ENCODE measurements around the gene ANKS1B.

ANKS1B gene

GRCh38 chr12:98751580-98752115 is 1233.1 kb downstream of the ANKS1B start:
- TF ChIP-seq CEBPB (IDR thresholded peaks at IDR 0.05) (no peak), FOXM1 (IDR thresholded peaks at IDR 0.05; ENCODE audit: borderline replicate concordance, low read depth) (no peak), RAD21 (IDR thresholded peaks at IDR 0.05; ENCODE audit: low read depth) (no peak), NFIC (IDR thresholded peaks at IDR 0.05) (no peak)
- TF ChIP-seq, protein P1, sequence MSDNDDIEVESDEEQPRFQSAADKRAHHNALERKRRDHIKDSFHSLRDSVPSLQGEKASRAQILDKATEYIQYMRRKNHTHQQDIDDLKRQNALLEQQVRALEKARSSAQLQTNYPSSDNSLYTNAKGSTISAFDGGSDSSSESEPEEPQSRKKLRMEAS (IDR thresholded peaks at IDR 0.05) = no peak

DNA sequence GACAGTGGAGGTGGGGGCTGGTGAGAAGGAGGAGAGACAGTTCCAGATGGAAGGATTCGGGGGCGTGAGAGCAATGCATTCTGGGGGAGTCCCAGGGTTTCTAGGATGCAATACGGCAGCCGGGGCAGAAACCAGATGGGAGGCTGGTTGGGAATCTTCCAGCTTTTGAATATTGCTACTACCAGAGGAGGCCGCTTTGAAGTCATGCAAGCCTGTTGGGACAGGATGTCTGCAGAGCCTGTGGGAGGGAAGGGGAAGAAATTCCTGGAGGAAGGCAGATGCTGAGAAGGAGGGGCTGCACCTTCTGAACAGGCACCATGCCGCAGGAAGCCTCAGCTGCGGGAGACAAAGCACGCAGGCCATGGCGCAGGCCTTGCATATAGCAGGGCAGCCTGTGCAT is 1234.2 kb downstream of the ANKS1B start:
- TF ChIP-seq EGR1 (IDR thresholded peaks at IDR 0.05) (no peak), EP300 (IDR thresholded peaks at IDR 0.05; ENCODE audit: borderline replicate concordance) (no peak), ZBTB7A (IDR thresholded peaks at IDR 0.05; ENCODE audit: low read depth) (no peak), NFIC (IDR thresholded peaks at IDR 0.05) (no peak), CEBPB (IDR thresholded peaks at IDR 0.05) (no peak), TAF1 (IDR thresholded peaks at IDR 0.05; ENCODE audit: low read depth) (no peak), FOXM1 (IDR thresholded peaks at IDR 0.05; ENCODE audit: borderline replicate concordance, low read depth) (no peak), CREB1 (IDR thresholded peaks at IDR 0.05; ENCODE audit: low read depth) (no peak), REST (IDR thresholded peaks at IDR 0.05; ENCODE audit: low read depth) (no peak), TCF12 (IDR thresholded peaks at IDR 0.05; ENCODE audit: low read depth) (no peak), TEAD4 (IDR thresholded peaks at IDR 0.05) (no peak), RAD21 (IDR thresholded peaks at IDR 0.05; ENCODE audit: low read depth) (no peak), YY1 (IDR thresholded peaks at IDR 0.05; ENCODE audit: low read depth) (no peak)
- TF ChIP-seq, protein P1 (IDR thresholded peaks at IDR 0.05) = no peak
- TF ChIP-seq, protein P2, sequence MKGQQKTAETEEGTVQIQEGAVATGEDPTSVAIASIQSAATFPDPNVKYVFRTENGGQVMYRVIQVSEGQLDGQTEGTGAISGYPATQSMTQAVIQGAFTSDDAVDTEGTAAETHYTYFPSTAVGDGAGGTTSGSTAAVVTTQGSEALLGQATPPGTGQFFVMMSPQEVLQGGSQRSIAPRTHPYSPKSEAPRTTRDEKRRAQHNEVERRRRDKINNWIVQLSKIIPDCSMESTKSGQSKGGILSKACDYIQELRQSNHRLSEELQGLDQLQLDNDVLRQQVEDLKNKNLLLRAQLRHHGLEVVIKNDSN (IDR thresholded peaks at IDR 0.05) = no peak

DNA sequence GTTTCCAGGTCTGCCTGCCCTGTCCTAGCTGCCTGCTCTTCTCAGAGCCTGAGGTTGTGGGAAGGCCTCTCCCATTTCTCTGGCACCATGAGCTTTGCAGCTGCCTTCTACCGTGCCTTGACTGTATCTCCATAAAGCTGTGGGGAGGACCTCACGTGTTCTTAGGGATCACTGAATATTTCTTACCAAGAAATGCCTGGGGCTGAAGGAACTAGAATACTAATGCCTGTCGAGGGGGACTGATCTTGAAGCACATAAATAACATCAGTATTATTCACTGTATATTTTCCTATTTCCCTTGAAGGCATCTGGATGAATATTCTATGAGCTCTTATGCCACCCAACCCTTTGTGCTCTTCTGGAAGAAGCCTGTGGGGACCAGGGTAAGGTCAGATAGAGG is 1236.3 kb downstream of the ANKS1B start:
- no peak for TF ChIP-seq RAD21 (IDR thresholded peaks at IDR 0.05; ENCODE audit: low read depth)
- no peak for TF ChIP-seq TEAD4 (IDR thresholded peaks at IDR 0.05)
- no peak for TF ChIP-seq TCF12 (IDR thresholded peaks at IDR 0.05; ENCODE audit: low read depth)
- TF ChIP-seq ZBTB7A (IDR thresholded peaks at IDR 0.05; ENCODE audit: low read depth) = no peak
- TF ChIP-seq, protein P1 (IDR thresholded peaks at IDR 0.05) = no peak
- TF ChIP-seq NFIC (IDR thresholded peaks at IDR 0.05) = no peak

DNA sequence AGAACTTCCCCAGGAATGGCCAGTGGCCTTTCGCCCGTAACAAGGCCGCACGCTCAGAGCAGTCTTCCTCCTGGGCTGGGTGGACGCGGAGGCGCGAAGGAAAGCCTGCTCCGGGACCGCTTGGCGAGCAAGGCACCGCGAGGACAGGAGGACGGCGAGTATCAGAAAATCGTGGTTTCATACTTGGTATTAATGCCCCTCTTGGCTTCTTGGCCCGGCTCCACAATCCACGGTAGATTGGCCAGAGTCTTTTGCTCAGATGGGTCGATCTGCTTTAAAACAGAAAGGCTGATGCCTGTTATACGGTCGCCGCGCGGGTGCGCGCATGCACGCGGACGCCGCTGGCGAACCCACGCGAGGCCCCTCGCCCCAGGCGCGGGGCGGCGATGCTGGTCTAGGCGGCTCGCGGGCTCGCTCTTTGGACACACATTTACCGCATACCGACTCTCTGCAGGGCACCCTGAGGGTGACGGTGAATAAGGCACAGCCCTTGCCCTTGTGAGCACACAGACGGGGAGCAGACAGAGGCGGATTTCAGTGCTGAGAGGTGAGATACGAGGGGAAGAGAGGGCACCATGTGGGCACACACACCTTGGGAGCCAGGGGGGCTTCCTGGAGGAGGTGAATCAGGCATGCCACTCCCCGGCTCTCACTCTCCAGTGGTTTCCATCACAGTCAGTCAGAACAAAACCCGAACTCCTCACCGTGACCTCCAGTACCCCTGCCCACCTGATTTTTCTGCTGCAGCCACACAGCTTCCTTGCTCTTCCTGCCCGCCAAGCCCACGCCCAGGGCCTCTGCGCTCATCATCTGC is 1239.0 kb downstream of the ANKS1B start:
- no peak for TF ChIP-seq RAD21 (IDR thresholded peaks at IDR 0.05; ENCODE audit: low read depth)
- TF ChIP-seq FOXM1 (IDR thresholded peaks at IDR 0.05; ENCODE audit: borderline replicate concordance, low read depth) = no peak
- no peak for TF ChIP-seq NFIC (IDR thresholded peaks at IDR 0.05)
- TF ChIP-seq EGR1 (IDR thresholded peaks at IDR 0.05) = no peak
- no peak for TF ChIP-seq CEBPB (IDR thresholded peaks at IDR 0.05)
- no peak for TF ChIP-seq ZBTB7A (IDR thresholded peaks at IDR 0.05; ENCODE audit: low read depth)
- no peak for TF ChIP-seq REST (IDR thresholded peaks at IDR 0.05; ENCODE audit: low read depth)
- TF ChIP-seq YY1 (IDR thresholded peaks at IDR 0.05; ENCODE audit: low read depth) = no peak
- TF ChIP-seq TCF12 (IDR thresholded peaks at IDR 0.05; ENCODE audit: low read depth) = no peak
- no peak for TF ChIP-seq TAF1 (IDR thresholded peaks at IDR 0.05; ENCODE audit: low read depth)
- TF ChIP-seq EP300 (IDR thresholded peaks at IDR 0.05; ENCODE audit: borderline replicate concordance) = no peak

DNA sequence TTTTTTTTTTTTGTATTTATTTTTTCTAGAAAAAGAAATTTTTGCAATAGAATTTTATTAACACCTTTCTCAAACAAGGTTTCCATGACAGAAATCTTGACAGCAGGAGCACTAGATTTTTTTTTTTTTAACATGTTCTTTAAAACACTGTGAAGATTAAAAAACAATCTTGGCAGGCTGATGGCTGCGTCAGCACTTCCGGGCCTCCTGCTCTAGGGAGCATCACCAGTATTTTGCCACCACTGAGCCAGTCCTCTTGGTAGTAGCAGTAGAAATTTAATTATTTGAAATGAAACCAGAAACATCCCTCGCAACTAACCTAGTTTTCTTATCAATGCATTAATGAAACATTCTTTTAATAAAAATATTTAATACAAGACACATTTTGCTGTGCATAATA is 1240.1 kb downstream of the ANKS1B start:
- TF ChIP-seq, protein P2 (IDR thresholded peaks at IDR 0.05) = no peak
- TF ChIP-seq TAF1 (IDR thresholded peaks at IDR 0.05; ENCODE audit: low read depth) (no peak), RAD21 (IDR thresholded peaks at IDR 0.05; ENCODE audit: low read depth) (no peak)
